ENCODE results near the gene SEMA6D.

Gene SEMA6D

GRCh38 chr15:47746516-47746915 lies 29.2 kb downstream of the SEMA6D start:
- no peaks in the 10 kb centered on the region for H3K36me3 ChIP-seq
- H3K9me3 ChIP-seq = no peaks in the 10 kb centered on the region
- H3K4me1 ChIP-seq = no peaks in the 10 kb centered on the region; the same call in 1 of the 2 replicates
- H3K4me3 ChIP-seq (ENCODE audit: low read depth, low read length) = no peak overlapping the region
- DNase-seq = no peak
- TF ChIP-seq CTCF (IDR thresholded peaks at IDR 0.05; ENCODE audit: low read depth, low read length) = no peak
- H3K27me3 ChIP-seq = no peaks in the 10 kb centered on the region

- peaks cover 2% of the 10 kb centered on the region; the same call in 1 of the 2 replicates for H3K9me3 ChIP-seq
- no peak overlapping the region for H3K4me3 ChIP-seq (ENCODE audit: low read depth, low read length)
- H3K36me3 ChIP-seq = no peaks in the 10 kb centered on the region
- no peaks in the 10 kb centered on the region; the same call in 1 of the 2 replicates for H3K4me1 ChIP-seq
- TF ChIP-seq CTCF (IDR thresholded peaks at IDR 0.05; ENCODE audit: low read depth, low read length) = no peak
- no peaks in the 10 kb centered on the region for H3K27me3 ChIP-seq
- no peak for DNase-seq
Observed at GRCh38 chr15:47750030-47750739, 32.9 kb downstream of the SEMA6D start.

GRCh38 chr15:47750740-47751262 lies 33.5 kb downstream of the SEMA6D start:
- no peaks in the 10 kb centered on the region for H3K36me3 ChIP-seq
- DNase-seq = no peak
- no peaks in the 10 kb centered on the region for H3K27me3 ChIP-seq
- H3K4me1 ChIP-seq = no peaks in the 10 kb centered on the region; the same call in 1 of the 2 replicates
- peaks cover 2% of the 10 kb centered on the region; the same call in 1 of the 2 replicates for H3K9me3 ChIP-seq
- TF ChIP-seq CTCF (IDR thresholded peaks at IDR 0.05; ENCODE audit: low read depth, low read length) = no peak
- H3K4me3 ChIP-seq (ENCODE audit: low read depth, low read length) = no peak overlapping the region

- no peak overlapping the region for H3K4me3 ChIP-seq (ENCODE audit: low read depth, low read length)
- no peaks in the 10 kb centered on the region for H3K4me1 ChIP-seq
- TF ChIP-seq CTCF (IDR thresholded peaks at IDR 0.05; ENCODE audit: low read depth, low read length) = no peak
- peaks cover 2% of the 10 kb centered on the region; the same call in 1 of the 2 replicates for H3K9me3 ChIP-seq
- no peak for DNase-seq
- H3K27me3 ChIP-seq = no peaks in the 10 kb centered on the region
- no peaks in the 10 kb centered on the region for H3K36me3 ChIP-seq
Observed at GRCh38 chr15:47753591-47753990, 36.3 kb downstream of the SEMA6D start.

GRCh38 chr15:47754312-47754711 lies 37.0 kb downstream of the SEMA6D start:
- no peaks in the 10 kb centered on the region for H3K36me3 ChIP-seq
- H3K27me3 ChIP-seq = no peaks in the 10 kb centered on the region
- TF ChIP-seq CTCF (IDR thresholded peaks at IDR 0.05; ENCODE audit: low read depth, low read length) = no peak
- no peak overlapping the region for H3K4me3 ChIP-seq (ENCODE audit: low read depth, low read length)
- no peak for DNase-seq
- H3K4me1 ChIP-seq = peaks cover 6% of the 10 kb centered on the region
- peaks cover 2% of the 10 kb centered on the region; the same call in 1 of the 2 replicates for H3K9me3 ChIP-seq

- Histone ChIP-seq H3K9me3 (peaks cover 2% of the 10 kb centered on the region; the same call in 1 of the 2 replicates), H3K4me3 (ENCODE audit: low read depth, low read length) (no peak overlapping the region), H3K27me3 (no peaks in the 10 kb centered on the region), H3K4me1 (peaks cover 10% of the 10 kb centered on the region), H3K36me3 (no peaks in the 10 kb centered on the region)
- no peak for DNase-seq
- TF ChIP-seq CTCF (IDR thresholded peaks at IDR 0.05; ENCODE audit: low read depth, low read length) = no peak
Observed at GRCh38 chr15:47755941-47756340, 38.6 kb downstream of the SEMA6D start.
